ENCODE measurements around the gene SPRTN. TPM values are rescaled to one million over a fixed set of nuclear protein-coding genes. Genes with fewer than 3 reads are reported as not detected.

The SPRTN gene
- total RNA-seq, 1 experiment from 2014 or later: 14.9 TPM

DNA sequence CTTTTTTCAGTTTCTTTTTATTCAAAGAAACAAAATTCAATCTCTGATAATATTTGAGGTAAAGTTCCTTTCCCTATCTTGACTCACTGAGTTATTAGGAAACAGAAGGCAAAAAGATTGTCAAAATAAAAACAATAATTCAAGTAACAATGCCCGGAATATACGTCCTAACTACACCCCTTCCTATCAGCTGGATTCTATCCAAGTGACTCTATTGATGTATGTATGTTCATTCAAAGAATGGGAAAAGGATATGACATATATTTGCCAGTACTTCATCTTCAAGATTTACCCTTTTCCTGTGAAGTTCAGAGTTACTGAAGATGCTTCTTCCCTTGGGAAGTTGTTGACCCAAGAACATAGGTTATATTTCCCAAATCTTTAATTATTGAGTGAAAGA, 13.7 kb downstream of the SPRTN start:
- ChIA-PET POLR2A (no interaction called here), RAD21 (ENCODE audit: low non-redundant PET in 1 of 2, low total read pairs in 2 of 2, uncharacterized antibody in 2 of 2, unreplicated experiment in 2 of 2) (no interaction called here), CTCF (no interaction called here)
- H3K9ac ChIP-seq (ENCODE audit: low read length): no peak overlapping the region
- H3K27ac ChIP-seq (ENCODE audit: low read depth, low read length): no peak overlapping the region
- H3K36me3 ChIP-seq (ENCODE audit: control insufficient read depth in 1 of 2, insufficient read depth in 2 of 2, low read length in 2 of 2): peaks cover 23% of the 10 kb centered on the region in 2 experiments; a peak in 3 of 4 replicates
- DNase-seq (ENCODE audit: low read depth, low spot score) (no peak), ATAC-seq (no peak)
- H3K79me2 ChIP-seq (ENCODE audit: insufficient read depth, low read length): no peaks in the 10 kb centered on the region
- no peaks in the 10 kb centered on the region for H3K27me3 ChIP-seq (ENCODE audit: insufficient read depth, low read length)
- intact Hi-C loops (cut with micrococcal nuclease): no loop called here
- H3K4me3 ChIP-seq (replicated peaks in 1 of 2; ENCODE audit: low read depth in 1 of 2, low read length in 2 of 2): no peak overlapping the region
- no peak for TF ChIP-seq TCF7L2 (IDR thresholded peaks at IDR 0.05; ENCODE audit: borderline replicate concordance, extremely low read depth, insufficient read depth, insufficient read length)
- TF ChIP-seq SRF (IDR thresholded peaks at IDR 0.05; ENCODE audit: low read depth): no peak
- no peak for TF ChIP-seq POLR2AphosphoS5 (IDR thresholded peaks at IDR 0.05; ENCODE audit: low read depth, low read length)
- TF ChIP-seq FOSL1 (IDR thresholded peaks at IDR 0.05; ENCODE audit: low read depth): no peak
- TF ChIP-seq, protein P1, sequence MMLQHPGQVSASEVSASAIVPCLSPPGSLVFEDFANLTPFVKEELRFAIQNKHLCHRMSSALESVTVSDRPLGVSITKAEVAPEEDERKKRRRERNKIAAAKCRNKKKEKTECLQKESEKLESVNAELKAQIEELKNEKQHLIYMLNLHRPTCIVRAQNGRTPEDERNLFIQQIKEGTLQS (IDR thresholded peaks at IDR 0.05): no peak
- TF ChIP-seq POLR2A (IDR thresholded peaks at IDR 0.05; ENCODE audit: borderline replicate concordance, extremely low read depth, insufficient read depth, insufficient read length): no peak
- TF ChIP-seq RAD21 (IDR thresholded peaks at IDR 0.05; ENCODE audit: low read depth): no peak
- TF ChIP-seq ZNF274 (IDR thresholded peaks at IDR 0.05; ENCODE audit: low read depth, low read length): no peak
- no peak for TF ChIP-seq SIN3A (IDR thresholded peaks at IDR 0.05; ENCODE audit: low read depth)
- H2AFZ ChIP-seq (ENCODE audit: low read depth, low read length, poor library complexity, severe bottlenecking): no peak overlapping the region
- no peak overlapping the region for H3K4me2 ChIP-seq (ENCODE audit: low read length)
- H3K9me2 ChIP-seq (ENCODE audit: insufficient read depth): no peaks in the 10 kb centered on the region
- H4K20me1 ChIP-seq (ENCODE audit: insufficient read depth): no peaks in the 10 kb centered on the region
- no TSS peak for BruUV-seq (replicated peaks)
- no peaks in the 10 kb centered on the region for H3K4me1 ChIP-seq (ENCODE audit: control insufficient read depth in 1 of 2, insufficient read depth in 2 of 2, low read length in 2 of 2)
- H3K9me3 ChIP-seq (ENCODE audit: control insufficient read depth in 1 of 2, insufficient read depth in 1 of 2, low read depth in 1 of 2, low read length in 2 of 2): no peaks in the 10 kb centered on the region

DNA sequence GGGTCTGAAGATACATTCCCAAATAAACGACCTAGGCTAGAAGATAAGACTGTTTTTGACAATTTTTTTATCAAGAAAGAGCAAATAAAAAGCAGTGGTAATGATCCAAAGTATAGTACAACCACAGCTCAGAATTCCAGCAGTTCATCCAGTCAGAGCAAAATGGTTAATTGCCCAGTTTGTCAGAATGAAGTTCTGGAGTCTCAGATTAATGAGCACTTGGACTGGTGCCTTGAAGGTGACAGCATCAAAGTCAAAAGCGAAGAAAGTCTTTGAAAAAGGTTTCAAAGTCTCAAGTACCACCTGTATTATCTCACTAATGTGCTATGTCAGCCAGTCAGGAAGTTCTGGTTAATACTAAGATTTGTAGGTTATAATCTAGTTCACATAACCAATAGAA, 15.0 kb downstream of the SPRTN start:
- CTCF ChIA-PET: no interaction called here
- intact Hi-C loops (cut with micrococcal nuclease): no loop called here
- TSS peak; percentile 16 for BruUV-seq (replicated peaks)
- Histone ChIP-seq H3K4me1 (ENCODE audit: control insufficient read depth in 1 of 2, insufficient read depth in 2 of 2, low read length in 2 of 2) (peaks cover 0 to 2% of the 10 kb centered on the region in 2 experiments; a peak in 1 of 4 replicates), H3K9me2 (ENCODE audit: insufficient read depth) (no peaks in the 10 kb centered on the region), H3K79me2 (ENCODE audit: insufficient read depth, low read length) (no peaks in the 10 kb centered on the region), H3K36me3 (ENCODE audit: control insufficient read depth in 1 of 2, insufficient read depth in 2 of 2, low read length in 2 of 2) (peaks cover 20 to 23% of the 10 kb centered on the region in 2 experiments; a peak in 3 of 4 replicates), H3K9me3 (ENCODE audit: control insufficient read depth in 1 of 2, insufficient read depth in 1 of 2, low read depth in 1 of 2, low read length in 2 of 2) (no peaks in the 10 kb centered on the region), H3K27me3 (ENCODE audit: insufficient read depth, low read length) (no peaks in the 10 kb centered on the region), H3K27ac (ENCODE audit: low read depth, low read length) (no peak overlapping the region), H3K4me2 (ENCODE audit: low read length) (no peak overlapping the region), H2AFZ (ENCODE audit: low read depth, low read length, poor library complexity, severe bottlenecking) (no peak overlapping the region), H3K9ac (ENCODE audit: low read length) (no peak overlapping the region), H3K4me3 (replicated peaks in 1 of 2; ENCODE audit: low read depth in 1 of 2, low read length in 2 of 2) (no peak overlapping the region), H4K20me1 (ENCODE audit: insufficient read depth) (no peaks in the 10 kb centered on the region)
- POLR2A ChIA-PET: no interaction called here
- RAD21 ChIA-PET (ENCODE audit: low non-redundant PET in 1 of 2, low total read pairs in 2 of 2, uncharacterized antibody in 2 of 2, unreplicated experiment in 2 of 2): no interaction called here
- no peak for DNase-seq (ENCODE audit: low read depth, low spot score)
- ATAC-seq: no peak
- TF ChIP-seq ZNF274 (IDR thresholded peaks at IDR 0.05; ENCODE audit: low read depth, low read length) (no peak), RAD21 (IDR thresholded peaks at IDR 0.05; ENCODE audit: low read depth) (no peak), EZH2 (IDR thresholded peaks at IDR 0.05) (no peak), CBX3 (IDR thresholded peaks at IDR 0.05; ENCODE audit: low read depth) (no peak), ZFX (IDR thresholded peaks at IDR 0.05) (no peak), EZH2phosphoT487 (IDR thresholded peaks at IDR 0.05; ENCODE audit: borderline replicate concordance) (no peak), TCF7L2 (IDR thresholded peaks at IDR 0.05; ENCODE audit: borderline replicate concordance, extremely low read depth, insufficient read depth, insufficient read length) (no peak), ELF1 (IDR thresholded peaks at IDR 0.05; ENCODE audit: borderline replicate concordance, low read depth) (no peak), JUND (IDR thresholded peaks at IDR 0.05) (no peak), SP1 (IDR thresholded peaks at IDR 0.05; ENCODE audit: low read depth) (no peak), POLR2AphosphoS5 (IDR thresholded peaks at IDR 0.05; ENCODE audit: low read depth, low read length) (no peak), CEBPB (IDR thresholded peaks at IDR 0.05; ENCODE audit: low read depth) (no peak)
- TF ChIP-seq, protein P2, sequence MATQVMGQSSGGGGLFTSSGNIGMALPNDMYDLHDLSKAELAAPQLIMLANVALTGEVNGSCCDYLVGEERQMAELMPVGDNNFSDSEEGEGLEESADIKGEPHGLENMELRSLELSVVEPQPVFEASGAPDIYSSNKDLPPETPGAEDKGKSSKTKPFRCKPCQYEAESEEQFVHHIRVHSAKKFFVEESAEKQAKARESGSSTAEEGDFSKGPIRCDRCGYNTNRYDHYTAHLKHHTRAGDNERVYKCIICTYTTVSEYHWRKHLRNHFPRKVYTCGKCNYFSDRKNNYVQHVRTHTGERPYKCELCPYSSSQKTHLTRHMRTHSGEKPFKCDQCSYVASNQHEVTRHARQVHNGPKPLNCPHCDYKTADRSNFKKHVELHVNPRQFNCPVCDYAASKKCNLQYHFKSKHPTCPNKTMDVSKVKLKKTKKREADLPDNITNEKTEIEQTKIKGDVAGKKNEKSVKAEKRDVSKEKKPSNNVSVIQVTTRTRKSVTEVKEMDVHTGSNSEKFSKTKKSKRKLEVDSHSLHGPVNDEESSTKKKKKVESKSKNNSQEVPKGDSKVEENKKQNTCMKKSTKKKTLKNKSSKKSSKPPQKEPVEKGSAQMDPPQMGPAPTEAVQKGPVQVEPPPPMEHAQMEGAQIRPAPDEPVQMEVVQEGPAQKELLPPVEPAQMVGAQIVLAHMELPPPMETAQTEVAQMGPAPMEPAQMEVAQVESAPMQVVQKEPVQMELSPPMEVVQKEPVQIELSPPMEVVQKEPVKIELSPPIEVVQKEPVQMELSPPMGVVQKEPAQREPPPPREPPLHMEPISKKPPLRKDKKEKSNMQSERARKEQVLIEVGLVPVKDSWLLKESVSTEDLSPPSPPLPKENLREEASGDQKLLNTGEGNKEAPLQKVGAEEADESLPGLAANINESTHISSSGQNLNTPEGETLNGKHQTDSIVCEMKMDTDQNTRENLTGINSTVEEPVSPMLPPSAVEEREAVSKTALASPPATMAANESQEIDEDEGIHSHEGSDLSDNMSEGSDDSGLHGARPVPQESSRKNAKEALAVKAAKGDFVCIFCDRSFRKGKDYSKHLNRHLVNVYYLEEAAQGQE (IDR thresholded peaks at IDR 0.05; ENCODE audit: low read depth): no peak
